ENCODE data around the gene LPAR6.

Gene LPAR6

DNA sequence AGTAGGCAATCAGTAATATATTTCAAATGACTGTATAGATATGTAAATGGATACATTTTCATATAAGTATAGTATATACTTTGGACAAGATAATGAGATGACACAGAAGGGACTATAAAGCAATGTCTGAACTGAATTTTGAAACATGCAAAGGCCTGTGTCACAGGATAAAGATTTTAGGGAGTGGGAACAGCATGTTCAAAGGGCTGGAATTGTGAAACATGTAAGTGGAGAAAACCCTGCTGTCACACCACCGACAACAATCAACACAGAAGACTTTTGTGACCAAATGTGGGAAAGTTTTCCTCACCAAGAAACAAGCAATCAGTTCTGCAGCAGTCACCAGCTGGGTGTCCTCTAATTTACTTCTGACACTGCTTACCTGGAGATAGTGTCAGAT lies 42.9 kb downstream of the LPAR6 start:
- DNase-seq: no peak
- no peak for ATAC-seq
